CD4-positive, alpha-beta T cell treated with Interleukin-15 for 1 hour (primary cell): Measurements from ENCODE around the gene RILP.

ENCODE experiments used
- DNase-seq: peaks from one replicate; pipeline ENCODE4 v3.0.0-alpha.2; 2020

The RILP gene

DNA sequence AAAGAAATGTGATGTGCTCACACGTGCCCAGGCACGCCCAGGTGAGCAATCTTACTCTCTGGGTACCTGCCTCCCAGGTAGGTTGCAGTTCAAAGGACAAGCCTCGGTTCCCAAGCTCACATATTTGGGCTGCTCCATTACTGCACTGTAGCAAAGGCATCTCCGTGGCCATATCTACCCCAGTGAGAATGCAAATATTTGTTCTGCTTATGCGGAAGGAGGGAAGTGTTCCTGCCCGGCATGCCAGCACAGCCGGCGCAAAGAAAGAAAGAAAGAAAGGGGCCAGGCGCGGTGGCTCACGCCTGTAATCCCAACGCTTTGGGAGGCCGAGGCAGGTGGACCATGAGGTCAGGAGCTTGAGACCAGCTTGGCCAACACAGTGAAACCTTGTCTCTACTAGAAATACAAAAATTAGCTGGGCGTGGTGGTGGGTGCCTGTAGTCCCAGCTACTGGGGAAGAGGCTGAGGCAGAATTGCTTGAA lies 51.8 kb downstream of the RILP start:
- no peak for DNase-seq
